ENCODE data around the gene UBASH3A. TPM values are rescaled to one million over a fixed set of nuclear protein-coding genes. Genes with fewer than 3 reads are reported as not detected.
A peak's percentile ranks its signal among the peaks of the same experiment; 100 is the strongest.

The UBASH3A gene
- polyA plus RNA-seq, 3 donors, result not detected

GRCh38 chr21:42461185-42461520 is 57.5 kb downstream of the UBASH3A start:
- Histone ChIP-seq H4K20me1 (ENCODE audit: insufficient read depth, low read length) (no peaks in the 10 kb centered on the region), H3K27ac (ENCODE audit: low read depth in 1 of 2, low read length in 2 of 2) (no peak overlapping the region), H3K9ac (ENCODE audit: insufficient read depth, low read length, poor library complexity, severe bottlenecking) (no peak overlapping the region), H3K4me1 (ENCODE audit: control insufficient read depth in 1 of 2, insufficient read depth in 2 of 2, low read length in 2 of 2) (peaks cover 21 to 23% of the 10 kb centered on the region in 2 donors), H3K4me3 (replicated peaks in 1 of 3; ENCODE audit: low read depth in 2 of 3, low read length in 3 of 3) (no peak overlapping the region), H3K9me3 (replicated peaks in 1 of 2; ENCODE audit: control insufficient read depth in 1 of 2, insufficient read depth in 1 of 2, low read length in 2 of 2) (no peaks in the 10 kb centered on the region), H3K27me3 (ENCODE audit: control insufficient read depth in 2 of 2, insufficient read depth in 2 of 2, low read length in 2 of 2) (no peaks in the 10 kb centered on the region), H3K36me3 (replicated peaks in 1 of 2; ENCODE audit: control insufficient read depth in 1 of 2, insufficient read depth in 2 of 2, low read length in 2 of 2) (no peaks in the 10 kb centered on the region), H3K4me2 (replicated peaks; ENCODE audit: extremely low read depth, low read length, poor library complexity, severe bottlenecking) (no peak overlapping the region), H2AFZ (ENCODE audit: insufficient read depth, low read depth, low read length, poor library complexity, severe bottlenecking) (no peak overlapping the region), H3K79me2 (ENCODE audit: insufficient read depth, low read length) (no peaks in the 10 kb centered on the region)
- DNase-seq, result no peak
- peaks cover 0 to 3% (median 0%) of the 10 kb centered on the region in 7 donors for H3K9me3 Mint-ChIP-seq
- H3K4me3 Mint-ChIP-seq, result no peak overlapping the region
- peak overlapping the region in 1 of 7 donors; percentile 61 for H3K27ac Mint-ChIP-seq
- peaks cover 32% of the 10 kb centered on the region for H3K4me1 Mint-ChIP-seq
- peaks cover 1 to 6% (median 3%) of the 10 kb centered on the region in 3 donors for H3K27me3 Mint-ChIP-seq (ENCODE audit: low read depth in 3 of 3)
- H3K36me3 Mint-ChIP-seq, result no peaks in the 10 kb centered on the region
- 65% methylated on average over 4 of the region's 5 CpGs for WGBS (ENCODE audit: insufficient coverage)
- intact Hi-C loops (cut with micrococcal nuclease), result loop anchor here in 1 of 2 donors (10.0 kb wide), 1 partner anchor 646 kb away; no protein-coding TSS in a partner anchor
- no peak for TF ChIP-seq CTCF (IDR thresholded peaks at IDR 0.05)

GRCh38 chr21:42461881-42462877 is 58.5 kb downstream of the UBASH3A start:
- Histone ChIP-seq H3K27me3 (ENCODE audit: control insufficient read depth in 2 of 2, insufficient read depth in 2 of 2, low read length in 2 of 2) (no peaks in the 10 kb centered on the region), H3K9ac (ENCODE audit: insufficient read depth, low read length, poor library complexity, severe bottlenecking) (no peak overlapping the region), H3K27ac (ENCODE audit: low read depth in 1 of 2, low read length in 2 of 2) (no peak overlapping the region), H3K9me3 (replicated peaks in 1 of 2; ENCODE audit: control insufficient read depth in 1 of 2, insufficient read depth in 1 of 2, low read length in 2 of 2) (no peaks in the 10 kb centered on the region), H3K4me2 (replicated peaks; ENCODE audit: extremely low read depth, low read length, poor library complexity, severe bottlenecking) (no peak overlapping the region), H3K4me3 (replicated peaks in 1 of 3; ENCODE audit: low read depth in 2 of 3, low read length in 3 of 3) (no peak overlapping the region), H3K79me2 (ENCODE audit: insufficient read depth, low read length) (no peaks in the 10 kb centered on the region), H3K36me3 (replicated peaks in 1 of 2; ENCODE audit: control insufficient read depth in 1 of 2, insufficient read depth in 2 of 2, low read length in 2 of 2) (no peaks in the 10 kb centered on the region), H3K4me1 (ENCODE audit: control insufficient read depth in 1 of 2, insufficient read depth in 2 of 2, low read length in 2 of 2) (peaks cover 23 to 25% of the 10 kb centered on the region in 2 donors), H4K20me1 (ENCODE audit: insufficient read depth, low read length) (no peaks in the 10 kb centered on the region), H2AFZ (ENCODE audit: insufficient read depth, low read depth, low read length, poor library complexity, severe bottlenecking) (no peak overlapping the region)
- DNase-seq, result no peak
- Mint-ChIP-seq H3K4me3 (no peak overlapping the region), H3K4me1 (peaks cover 37% of the 10 kb centered on the region), H3K36me3 (no peaks in the 10 kb centered on the region), H3K27me3 (ENCODE audit: low read depth in 3 of 3) (peaks cover 1 to 5% (median 3%) of the 10 kb centered on the region in 3 donors), H3K27ac (no peak overlapping the region), H3K9me3 (peaks cover 0 to 3% (median 0%) of the 10 kb centered on the region in 7 donors)
- intact Hi-C loops (cut with micrococcal nuclease), result loop anchor here in 1 of 2 donors (10.0 kb wide), 1 partner anchor 647 kb away; no protein-coding TSS in a partner anchor
- WGBS (ENCODE audit: insufficient coverage), result 92% methylated on average over 4 of the region's 10 CpGs
- TF ChIP-seq CTCF (IDR thresholded peaks at IDR 0.05), result no peak
